CD4-positive, alpha-beta T cell treated with Interleukin-1 beta for 1 hour (primary cell): ENCODE measurements around the gene TTLL7.
A peak's percentile ranks its signal among the peaks of the same experiment; 100 is the strongest.
"Not testable (repeated sequence)": the region's sequence is repeated elsewhere in the genome, so short reads cannot be mapped to it uniquely, and the experiment has no call there.

Source experiments
- DNase-seq, 2 donors: peaks; one replicate each; pipeline ENCODE4 v3.0.0-alpha.2; 2020 to 2022

TTLL7 gene

DNA sequence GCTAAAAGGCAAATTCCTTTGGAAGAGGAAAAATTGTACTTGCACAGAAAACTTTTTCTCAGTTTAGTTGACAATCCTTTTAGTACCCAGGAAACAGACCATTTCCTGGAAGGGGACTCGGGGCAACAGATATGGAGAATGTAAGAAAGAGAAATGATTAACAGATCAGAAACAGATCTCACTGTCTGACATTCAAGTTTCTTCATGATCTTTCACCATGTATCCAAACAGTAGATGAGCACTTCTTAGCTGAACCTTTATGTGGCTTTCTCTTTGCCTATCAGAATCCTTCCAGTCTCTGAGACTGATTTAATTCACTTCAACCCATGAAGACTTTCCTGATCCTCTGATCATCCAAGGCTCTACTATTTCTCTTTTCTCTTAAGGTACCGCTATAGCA, 2.7 kb downstream of the TTLL7 start:
- no peak for DNase-seq

DNA sequence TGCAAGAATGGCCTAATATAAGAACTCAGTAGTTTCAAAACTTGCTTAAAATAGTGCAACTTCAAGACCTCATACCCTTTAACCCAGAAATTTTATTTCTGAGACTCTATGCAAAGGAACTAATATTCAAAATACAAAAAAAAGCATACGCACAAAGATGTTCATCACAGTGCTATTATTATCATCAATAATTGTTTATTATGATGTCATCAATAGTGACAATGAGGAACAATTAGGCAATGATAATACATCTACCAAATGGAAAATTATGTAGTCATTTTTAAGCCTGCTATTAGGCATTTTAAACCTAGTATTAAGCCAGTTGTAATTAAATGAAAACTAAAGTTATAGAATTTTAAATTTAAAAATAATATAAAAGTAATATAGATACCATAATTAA, 3.3 kb downstream of the TTLL7 start:
- no peak for DNase-seq

DNA sequence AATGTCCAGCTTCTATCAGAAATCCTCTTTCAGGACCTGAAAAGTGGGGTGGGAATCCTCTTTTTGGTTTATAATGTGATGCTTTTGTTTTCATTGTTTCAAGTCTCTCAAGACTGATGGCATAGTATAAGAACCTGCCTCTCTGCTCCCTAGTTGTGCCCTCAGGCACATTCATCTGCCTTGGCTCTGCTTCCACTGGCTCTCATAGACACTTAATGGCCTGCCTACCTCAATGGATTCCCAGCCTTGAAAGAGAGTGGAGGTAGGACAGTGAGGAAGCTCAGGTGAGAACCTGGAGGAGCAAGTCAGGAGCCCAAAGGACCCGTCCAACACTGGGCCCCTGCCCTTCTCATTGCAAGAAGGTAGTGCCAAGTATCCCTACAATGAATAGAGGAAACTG, 4.8 kb downstream of the TTLL7 start:
- DNase-seq = no peak

DNA sequence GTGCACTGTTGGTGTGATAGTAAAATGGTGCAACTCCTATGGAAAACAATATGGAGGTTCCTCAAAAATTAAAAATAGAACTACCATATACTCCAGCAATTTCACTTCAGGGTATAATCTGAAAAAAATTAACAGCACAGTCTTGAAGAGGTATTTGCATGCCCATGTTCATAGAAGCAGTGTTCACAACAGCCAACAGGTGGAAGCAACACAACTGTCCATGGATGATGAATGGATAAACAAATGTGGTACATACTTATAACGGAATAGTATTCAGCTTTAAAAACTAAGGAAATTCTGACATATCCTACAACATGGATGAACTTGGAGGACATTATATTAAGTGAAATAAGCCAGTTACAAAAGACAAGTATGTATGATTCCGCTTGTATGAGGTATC, 8.2 kb downstream of the TTLL7 start:
- DNase-seq = no peak

DNA sequence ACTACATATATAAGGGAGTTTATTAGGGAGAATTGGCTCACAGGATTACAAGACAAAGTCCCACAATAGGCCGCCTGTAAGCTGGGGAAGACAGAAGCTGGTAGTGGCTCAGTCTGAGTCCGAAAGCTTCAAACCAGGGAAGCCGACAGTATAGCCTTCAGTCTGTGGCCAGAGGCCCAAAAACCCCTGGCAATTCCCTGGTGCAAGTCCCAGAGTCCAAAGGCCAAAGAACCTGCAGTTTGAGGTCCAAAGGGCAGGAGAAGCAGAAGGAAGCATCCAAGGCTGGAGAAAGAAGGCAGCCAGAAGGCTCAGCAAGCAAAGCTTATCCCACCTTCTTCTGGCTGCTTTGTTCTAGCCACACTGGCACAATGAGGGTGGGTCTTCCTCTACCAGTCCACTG, 13.9 kb downstream of the TTLL7 start:
- DNase-seq = no peak

DNA sequence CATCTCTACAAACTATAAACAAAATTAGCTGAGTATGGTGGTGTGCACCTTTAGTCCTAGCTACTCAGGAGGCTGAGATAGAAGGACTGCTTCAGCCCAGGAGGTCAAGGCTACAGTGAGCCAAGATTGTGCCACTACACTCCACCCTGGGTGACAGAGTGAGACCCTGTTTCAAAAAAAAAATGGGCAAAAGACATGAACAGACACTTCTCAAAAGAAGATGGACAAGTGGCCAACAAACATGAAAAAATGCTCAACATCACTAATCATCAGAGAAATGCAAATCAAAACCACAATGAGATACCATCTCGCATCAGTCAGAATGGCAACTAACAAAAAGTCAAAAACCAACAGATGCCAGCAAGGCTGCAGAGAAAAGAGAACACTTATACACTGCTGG, 15.0 kb downstream of the TTLL7 start:
- not testable (repeated sequence) for DNase-seq

DNA sequence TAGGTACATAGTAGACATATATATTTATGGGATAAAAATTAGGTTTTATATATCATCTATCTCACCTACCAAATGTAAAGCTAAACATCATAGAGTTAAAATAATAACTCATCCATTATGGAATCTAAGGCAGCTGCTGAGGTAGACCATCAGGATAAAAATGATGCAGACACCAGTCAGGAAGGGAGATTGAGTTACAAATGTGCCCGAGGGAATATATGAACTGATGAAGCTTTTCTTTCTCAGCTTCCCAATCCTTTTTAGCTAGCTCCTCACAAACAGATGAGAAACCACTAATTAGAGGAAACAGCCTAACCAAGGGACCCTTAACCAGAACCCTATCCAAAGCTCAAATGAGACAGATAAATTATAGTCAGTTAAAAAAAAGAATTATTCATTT, 20.9 kb downstream of the TTLL7 start:
- no peak for DNase-seq

DNA sequence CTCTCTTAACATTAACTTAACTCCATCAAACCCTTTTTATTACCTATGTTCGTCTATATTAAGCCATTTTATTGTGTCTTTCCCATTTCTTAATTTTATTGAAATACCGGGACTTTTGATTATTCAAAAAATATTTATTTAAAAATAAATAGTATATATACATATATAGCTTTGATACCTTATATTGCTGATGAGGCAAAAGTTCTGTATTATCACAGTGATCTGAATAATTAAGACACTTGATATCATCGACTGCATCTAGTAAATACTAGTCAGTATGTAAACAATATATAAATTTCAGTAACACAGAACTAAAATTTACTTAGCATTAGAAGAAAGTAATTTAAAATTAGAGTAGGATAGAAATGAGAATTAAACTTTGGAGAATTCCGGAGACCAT, 22.0 kb downstream of the TTLL7 start:
- no peak for DNase-seq

DNA sequence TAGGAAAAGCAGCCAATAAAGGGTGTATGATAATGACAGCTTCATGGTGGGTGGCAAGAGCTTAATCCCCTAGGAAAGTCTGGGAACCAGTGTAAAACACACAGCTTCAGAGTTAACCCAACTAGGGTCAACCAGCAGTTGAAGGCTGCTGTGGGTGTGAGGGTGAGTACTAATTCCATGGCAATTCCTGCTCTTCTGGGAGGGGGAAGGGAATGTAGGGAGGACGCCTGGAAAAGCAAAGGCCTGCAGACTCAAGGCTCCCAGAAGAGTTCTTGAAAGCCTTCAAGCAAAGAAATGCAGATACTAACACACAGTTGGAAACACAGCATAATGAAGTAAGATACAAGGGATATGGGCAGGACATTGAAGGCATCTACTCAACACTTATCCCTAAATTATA, 28.1 kb downstream of the TTLL7 start:
- DNase-seq = no peak

DNA sequence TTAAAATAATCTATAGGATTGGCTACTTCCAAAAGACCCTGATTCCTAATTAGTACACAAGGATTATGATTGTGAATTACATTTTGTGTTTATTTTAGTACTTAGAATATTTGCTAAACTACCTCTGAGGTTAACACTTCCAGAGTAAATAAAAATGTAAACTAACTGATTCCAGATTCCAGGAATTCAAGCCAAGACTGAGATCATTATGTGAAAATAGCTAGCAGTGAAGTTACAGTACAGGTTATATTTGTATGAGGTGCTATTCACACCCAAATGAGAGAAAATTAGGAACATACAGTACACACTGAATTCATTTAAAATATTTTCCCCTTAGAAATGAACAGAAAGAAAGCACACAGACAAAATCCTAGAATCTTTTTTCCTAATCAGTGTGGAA, 28.8 kb downstream of the TTLL7 start:
- no peak for DNase-seq

DNA sequence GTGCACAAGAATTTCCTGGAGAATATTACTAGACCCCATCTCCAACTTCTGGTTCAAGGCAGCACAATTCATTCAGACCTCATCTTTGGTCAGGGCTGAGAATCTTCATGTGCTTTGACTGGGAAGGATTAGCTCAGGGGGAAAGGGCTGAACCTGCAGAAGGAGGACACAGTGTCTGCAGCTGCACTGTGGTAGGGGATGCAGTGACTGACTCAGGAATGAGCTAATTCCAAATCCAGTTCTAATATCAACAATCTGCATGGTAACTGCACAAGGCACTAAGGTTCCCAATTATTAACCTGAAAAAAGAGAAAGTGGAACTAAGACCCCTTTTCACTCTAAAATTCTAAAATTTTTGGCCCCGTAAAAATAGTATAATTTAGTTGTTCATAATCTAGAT, 31.6 kb downstream of the TTLL7 start:
- DNase-seq = no peak

DNA sequence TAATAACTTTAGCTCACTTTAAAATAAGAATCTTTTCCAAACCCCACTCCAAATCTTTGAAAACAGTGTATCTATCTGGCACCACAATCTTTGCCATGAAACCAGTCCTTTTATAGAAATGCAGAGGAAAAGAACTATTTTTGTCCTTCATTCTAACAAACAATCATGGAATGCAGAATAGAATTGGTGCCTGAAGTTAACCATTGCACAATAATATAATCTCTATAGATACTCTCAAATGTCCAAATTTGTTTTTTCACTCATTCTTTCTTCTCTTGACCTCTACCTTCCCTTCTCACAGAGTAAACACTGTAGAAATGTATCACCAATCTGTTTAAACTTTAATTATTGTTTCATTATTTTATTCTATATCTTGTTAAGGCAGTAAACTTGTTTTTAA, 34.8 kb downstream of the TTLL7 start:
- no peak for DNase-seq

DNA sequence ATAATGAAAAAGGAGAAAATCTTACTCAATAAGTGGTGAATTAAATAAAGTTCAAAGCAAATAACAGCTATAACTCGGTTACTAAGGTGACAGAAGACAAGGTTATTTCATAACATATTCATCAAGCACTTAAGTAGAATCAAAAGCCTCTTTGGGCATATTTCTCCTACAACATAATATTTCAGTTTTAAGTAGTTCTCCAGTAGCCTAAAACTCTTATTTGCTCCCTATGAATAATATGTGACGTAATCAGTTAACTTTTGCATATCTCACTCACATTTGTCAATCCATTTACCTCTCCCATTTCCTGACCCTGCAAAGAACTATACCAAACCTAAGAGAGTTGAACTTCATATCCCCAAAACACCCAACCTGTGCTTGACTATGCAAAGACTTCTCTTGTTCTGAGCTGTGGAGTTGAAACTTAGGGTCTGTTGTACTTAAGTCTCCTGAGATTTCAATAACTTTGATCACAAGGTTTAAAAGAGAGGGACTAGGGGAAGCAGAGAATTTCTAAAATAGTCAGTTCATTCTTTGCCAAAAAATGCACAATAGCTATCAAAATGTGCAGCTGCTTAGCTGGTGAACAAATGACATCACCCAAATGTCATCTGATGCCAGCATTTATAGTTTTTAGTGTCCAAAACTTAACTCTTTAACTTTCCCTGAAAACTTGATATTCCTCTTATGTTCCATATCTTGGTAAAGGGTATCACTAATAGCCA, 37.2 kb downstream of the TTLL7 start:
- no peak for DNase-seq

DNA sequence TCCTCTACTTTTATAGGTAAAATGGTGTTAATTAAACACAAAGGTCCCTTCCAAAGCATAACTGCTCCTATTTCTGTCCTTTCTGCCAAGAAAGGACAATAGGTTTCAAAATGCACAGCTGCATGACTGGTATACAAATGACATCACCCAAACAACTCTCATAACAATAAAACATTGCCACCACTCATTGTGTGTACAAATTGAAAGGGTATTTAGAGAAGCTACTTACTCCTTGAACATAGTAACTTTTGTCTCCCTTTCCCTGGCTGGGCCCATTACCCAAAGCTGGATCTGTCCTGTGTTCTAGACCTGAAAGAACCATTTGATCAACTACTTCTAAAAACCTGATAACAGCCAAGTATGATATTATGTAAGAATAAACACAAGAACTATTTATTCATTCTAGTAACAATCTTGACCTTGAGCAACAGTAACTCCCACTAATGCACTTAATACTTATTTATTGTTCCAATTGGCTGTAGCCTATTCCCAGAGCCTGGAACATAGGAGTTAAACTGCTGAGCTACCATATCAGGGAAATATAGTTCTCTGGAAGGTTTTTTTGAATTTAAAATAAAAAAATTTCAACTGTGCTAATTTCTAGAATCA, 38.2 kb downstream of the TTLL7 start:
- DNase-seq = no peak

DNA sequence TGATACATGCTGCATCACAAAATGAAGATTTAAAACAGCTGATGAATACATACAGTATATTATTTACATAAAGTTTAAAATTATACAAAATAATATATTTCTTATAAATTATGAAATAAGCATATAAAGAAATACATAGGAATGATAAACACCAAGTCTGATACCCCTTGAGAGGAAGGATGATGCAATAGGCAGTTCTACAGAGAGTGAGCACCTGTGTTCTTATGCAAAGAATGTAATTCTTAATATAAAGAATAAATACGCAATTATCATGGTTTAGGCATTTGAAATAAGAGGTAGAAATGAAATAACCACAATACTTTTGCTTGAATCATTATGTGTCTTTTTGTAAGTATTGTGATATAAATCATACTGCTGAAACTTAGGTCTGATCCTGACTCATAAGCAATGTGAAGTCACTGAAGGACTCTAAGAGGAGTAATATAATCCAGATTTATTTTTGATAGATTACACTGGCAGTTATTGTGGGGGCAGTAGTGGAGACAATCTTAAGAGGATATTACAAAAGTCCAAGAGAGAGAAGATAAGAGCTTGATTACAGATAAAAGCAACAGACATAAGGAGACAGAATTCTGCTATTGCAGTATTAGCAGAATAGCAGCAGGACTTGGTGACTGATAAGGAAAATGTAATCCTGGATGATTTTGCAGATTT, 39.0 kb downstream of the TTLL7 start:
- no peak for DNase-seq

DNA sequence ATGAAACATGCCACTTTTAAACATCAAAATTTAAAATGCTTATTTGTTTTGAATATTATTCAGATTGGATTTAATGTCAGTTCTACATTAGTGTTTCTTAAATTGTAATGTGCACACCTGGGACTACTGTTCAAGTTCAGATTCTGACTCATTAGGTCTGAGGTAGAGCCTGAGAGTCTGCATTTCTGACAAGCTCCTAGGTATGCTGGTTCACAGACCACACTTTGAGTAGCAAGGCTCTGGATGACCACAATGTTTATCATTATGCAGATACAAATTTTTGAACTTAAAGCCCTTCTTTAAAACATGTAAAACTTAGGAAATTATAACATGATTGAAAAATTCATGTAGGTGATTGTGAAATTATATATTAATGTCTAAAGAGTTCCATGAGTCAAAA, 40.2 kb downstream of the TTLL7 start:
- DNase-seq = no peak

DNA sequence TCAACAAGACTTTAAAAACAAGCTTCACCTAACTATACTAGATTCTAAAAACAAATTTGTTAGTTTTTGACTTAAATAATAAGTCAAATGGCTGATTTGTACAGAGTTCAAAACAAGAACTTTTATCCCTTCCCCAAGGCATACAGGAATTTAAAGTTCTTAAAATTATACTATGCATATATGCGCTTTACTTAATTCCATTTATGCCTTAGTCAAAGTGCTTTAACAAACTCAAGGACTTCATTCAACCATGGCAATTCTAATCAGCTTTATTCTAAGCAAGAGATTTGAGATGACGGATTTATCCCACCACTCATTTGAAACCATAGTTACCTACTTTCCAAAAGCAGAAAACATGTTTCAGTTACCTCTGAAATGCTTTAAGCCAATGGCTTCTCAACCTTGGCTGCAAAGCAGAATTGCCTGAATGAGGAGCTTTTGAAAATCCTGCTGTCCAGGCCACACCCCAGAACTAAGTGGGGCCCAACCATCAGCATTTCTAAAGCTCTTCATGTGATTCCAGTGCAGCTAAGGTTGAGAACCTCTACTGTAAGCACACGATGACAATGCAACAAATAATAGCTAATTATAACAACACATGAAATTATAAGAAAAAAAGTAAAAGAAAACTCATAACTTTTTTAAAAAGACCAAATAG, 44.6 kb downstream of the TTLL7 start:
- no peak for DNase-seq

DNA sequence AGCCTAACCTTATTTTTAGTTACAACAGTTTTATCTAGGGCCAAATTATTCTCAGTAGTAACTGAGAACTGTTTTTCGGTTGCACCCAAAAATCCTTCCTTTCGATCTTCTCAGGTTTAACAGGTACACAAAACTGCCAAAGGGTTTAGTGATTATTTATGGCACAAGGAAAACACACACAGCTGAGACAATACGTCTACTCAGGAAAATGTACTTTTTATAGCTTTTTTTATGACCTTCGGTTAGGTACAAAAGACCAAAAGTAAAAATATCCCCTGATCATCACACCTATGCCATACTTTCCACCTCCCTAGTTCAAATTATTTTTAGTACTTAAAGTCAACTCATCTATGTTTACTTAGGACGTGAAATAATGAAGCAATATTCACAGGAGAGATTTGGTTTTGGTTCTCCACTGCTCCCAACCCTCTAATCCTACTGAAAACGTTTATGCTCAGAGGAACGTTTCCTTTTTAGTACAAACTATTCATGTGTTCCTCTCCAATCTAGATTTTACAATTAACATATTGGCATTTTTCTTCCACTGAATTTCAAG, 48.7 kb downstream of the TTLL7 start:
- no peak for DNase-seq

DNA sequence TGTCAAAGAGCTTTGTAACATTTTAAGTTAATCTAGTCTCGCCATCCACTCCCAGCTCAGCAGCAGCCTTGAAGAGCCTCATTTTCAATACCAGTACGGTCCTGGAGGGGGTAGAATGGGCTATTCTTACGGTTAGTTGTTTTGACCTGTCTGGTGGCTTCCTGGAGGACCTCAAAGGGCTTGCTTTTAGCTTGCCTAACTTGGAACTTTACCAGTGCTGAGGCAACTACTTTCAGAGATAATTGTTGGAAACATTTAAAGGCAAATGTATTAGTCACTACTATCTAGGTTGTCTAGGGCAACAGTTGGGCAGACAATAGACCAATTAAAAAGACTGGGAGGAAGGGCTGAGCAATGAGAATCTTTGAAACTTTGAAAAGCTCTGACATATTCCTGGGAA, 56.0 kb downstream of the TTLL7 start:
- DNase-seq = no peak

DNA sequence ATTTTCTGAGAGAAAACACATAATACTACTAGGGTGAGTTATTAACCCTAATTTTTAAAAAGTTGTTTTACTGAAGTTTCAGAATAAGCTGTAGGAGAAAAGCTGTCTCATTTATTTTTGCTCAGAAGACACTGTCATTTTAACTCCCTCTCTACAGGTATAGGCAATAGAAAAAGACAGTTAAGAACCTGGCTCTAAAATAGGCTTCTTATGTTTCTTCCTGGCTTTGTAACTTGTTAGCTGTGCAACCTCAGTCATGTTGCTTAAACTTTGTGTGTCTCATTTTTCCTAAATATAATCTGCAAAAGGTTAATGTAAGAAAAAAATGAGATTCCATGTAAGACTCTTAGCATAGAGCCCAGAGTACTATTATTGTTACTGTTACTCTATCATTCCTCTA, 64.4 kb downstream of the TTLL7 start:
- no peak for DNase-seq

DNA sequence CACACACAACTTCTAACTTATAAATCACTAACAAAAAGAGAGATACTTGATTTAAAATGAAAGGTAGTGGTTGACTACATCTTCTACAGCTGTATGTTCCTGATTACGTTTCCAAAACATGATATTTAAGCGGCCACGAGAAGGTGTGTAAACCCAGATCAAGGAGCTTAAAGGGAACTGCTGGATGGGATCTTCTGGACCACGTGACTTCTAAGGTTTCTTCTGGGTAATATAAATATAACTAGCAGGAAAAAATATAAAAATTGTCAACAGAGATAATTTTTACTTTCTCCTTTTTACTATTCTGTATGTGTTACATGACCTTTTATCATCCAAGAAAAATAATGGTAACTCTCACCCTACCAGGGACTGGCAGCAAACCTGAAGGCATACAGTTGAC, 66.2 kb downstream of the TTLL7 start:
- no peak for DNase-seq

DNA sequence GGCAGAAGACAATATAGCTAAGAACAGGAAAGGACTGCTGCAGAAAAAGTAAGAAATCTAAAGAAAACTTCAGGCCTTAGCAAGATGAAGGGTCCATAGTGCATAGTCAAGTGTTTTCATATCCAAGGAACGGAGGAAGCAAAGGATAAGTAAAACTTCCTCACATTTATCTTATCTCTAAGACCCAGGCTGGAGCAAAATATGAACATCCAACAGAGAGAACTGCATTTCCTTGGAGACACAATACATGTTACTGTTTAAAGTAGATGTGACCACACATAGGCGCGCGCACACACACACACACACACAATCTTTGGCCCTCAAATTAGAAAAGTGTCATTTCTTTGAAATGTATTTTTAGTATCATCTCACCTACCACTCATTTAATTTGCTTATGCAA, 66.7 kb downstream of the TTLL7 start:
- DNase-seq = no peak

DNA sequence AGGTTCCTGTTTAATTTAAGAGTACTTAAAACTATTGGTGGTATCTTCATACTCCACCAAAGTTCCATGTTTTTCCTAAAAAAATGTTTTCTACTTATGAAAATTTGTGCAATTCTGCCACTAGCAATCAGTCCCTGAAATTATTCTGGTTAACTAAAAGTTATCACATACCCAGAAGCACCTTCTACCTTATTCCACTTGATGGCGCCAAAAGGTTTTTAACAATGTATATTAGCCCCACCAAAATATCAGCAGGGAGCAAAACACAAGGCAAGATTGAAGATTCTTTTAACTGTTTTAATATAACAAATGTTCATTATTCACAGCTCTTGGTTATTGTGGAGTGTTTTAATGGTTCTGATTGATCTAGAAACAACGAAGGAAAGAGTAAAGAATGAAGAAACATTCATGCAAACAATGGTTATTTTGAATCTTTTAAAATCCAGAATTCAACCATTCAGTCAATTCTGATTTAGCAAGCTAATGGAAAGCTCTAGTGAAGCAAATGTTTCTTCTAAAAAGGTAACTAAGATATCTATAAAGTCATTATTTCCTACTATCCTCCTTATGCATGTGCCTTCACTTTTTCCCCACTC, 67.2 kb downstream of the TTLL7 start:
- DNase-seq = peak in 1 of 2 donors; percentile 61
